ENCODE data around the gene MYRIP.

The MYRIP gene

DNA sequence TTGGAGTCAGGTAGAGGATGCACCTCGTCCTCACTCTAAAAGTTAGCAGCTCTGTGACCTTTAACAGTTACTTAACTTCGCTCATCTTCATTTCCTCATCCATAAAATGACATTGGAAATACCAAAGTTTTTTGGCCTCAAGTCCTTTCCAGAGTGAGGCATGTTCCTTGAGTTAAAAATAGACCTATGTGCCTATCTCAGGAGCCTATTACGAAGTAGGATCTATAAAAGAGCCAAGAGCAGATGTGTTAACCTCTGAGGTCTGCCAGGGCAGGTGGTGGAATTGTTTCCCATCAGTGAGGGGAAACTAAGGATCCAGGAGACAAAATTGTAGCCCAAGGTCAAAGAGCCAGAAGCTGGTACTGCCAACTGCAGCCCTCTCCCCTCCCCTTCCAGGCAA lies 379.7 kb downstream of the MYRIP start:
- no peak for DNase-seq (ENCODE audit: low read depth in 2 of 2)

DNA sequence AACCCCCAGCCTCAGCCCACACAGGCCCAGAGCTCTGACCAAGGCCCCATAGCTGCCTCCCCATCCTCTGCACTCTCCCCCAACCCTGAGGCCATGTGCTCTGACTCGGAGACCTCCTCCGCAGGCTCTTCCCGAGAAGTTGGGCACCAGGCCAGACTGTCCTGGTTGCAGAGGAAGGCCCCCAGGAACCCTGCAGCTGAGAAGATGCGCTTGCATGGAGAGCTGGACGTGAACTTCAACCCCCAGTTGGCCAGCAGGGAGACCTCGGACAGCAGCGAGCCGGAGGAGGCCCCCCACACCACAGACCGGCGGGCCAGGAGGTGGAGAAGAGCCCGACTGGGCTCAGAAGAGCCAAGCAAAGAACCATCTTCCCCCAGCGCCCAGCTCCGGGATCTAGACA lies 380.6 kb downstream of the MYRIP start:
- no peak for DNase-seq (ENCODE audit: low read depth in 2 of 2)

- DNase-seq (ENCODE audit: low read depth in 2 of 2) = no peak
These were observed 381.8 kb downstream of the MYRIP start for GRCh38 chr3:40191251-40191650.

GRCh38 chr3:40191850-40192448 lies 382.5 kb downstream of the MYRIP start:
- peak; percentile 26 to 52 for DNase-seq (ENCODE audit: low read depth in 2 of 2)

DNA sequence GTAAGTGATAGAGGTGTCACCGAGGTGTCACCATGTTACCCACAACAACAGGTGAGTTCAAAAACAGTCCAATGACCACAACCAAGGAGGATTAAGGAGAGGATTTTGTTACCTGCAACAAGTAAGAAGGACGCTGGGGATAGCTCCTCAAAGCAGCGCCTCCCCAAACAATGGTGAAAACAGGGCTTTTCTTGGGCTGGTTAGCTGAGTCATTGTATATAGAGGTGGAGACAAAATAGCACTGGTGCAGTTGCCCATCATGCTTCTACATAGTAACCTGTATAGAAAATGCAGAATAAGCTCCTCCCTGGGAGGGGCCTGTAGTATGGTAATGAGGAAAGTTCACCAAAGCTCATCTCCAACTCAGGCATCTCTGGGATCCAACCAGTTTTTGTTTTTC lies 383.2 kb downstream of the MYRIP start:
- DNase-seq (ENCODE audit: low read depth in 2 of 2) = no peak

GRCh38 chr3:40196966-40197365 lies 387.6 kb downstream of the MYRIP start:
- no peak for DNase-seq (ENCODE audit: low read depth in 2 of 2)

DNA sequence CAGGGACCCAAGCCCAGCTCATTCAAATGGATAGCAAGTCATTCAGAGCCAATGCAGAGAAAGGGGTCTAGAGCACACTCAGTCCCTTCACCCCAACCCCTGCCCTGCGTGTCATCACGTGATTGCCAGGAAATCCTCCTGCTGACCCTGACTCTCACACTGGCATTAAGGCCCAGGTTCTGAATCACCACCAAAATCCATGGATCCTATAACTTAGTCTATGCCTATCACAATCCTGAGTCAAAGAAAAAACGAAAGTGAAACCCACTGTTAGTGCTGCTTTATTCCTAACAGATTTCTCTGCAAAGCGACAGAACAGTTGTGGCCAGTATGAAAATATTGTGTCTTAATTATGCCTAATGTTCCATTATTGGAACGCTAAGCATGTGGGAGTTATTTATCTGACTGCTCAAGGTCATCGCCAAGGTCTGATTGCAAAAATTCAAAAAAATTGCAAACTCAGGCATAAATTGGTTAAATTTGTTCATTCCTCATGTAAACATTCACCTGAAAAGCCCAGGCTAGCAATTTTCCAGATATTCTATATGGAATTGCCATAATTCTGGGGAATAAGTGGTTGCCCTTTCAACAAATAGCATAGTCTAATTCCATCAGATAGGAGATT lies 391.4 kb downstream of the MYRIP start:
- DNase-seq (ENCODE audit: low read depth in 2 of 2) = no peak

- no peak for DNase-seq (ENCODE audit: low read depth in 2 of 2)
These were observed 392.4 kb downstream of the MYRIP start for GRCh38 chr3:40201770-40202169.

- no peak for DNase-seq (ENCODE audit: low read depth in 2 of 2)
These were observed 397.1 kb downstream of the MYRIP start for GRCh38 chr3:40206522-40206921.

GRCh38 chr3:40207796-40208195 lies 398.4 kb downstream of the MYRIP start:
- no peak for DNase-seq (ENCODE audit: low read depth in 2 of 2)

GRCh38 chr3:40208251-40208650 lies 398.8 kb downstream of the MYRIP start:
- no peak for DNase-seq (ENCODE audit: low read depth in 2 of 2)

- DNase-seq (ENCODE audit: low read depth in 2 of 2) = no peak
These were observed 402.2 kb downstream of the MYRIP start for GRCh38 chr3:40211579-40211978.

GRCh38 chr3:40213556-40213955 lies 404.1 kb downstream of the MYRIP start:
- no peak for DNase-seq (ENCODE audit: low read depth in 2 of 2)

DNA sequence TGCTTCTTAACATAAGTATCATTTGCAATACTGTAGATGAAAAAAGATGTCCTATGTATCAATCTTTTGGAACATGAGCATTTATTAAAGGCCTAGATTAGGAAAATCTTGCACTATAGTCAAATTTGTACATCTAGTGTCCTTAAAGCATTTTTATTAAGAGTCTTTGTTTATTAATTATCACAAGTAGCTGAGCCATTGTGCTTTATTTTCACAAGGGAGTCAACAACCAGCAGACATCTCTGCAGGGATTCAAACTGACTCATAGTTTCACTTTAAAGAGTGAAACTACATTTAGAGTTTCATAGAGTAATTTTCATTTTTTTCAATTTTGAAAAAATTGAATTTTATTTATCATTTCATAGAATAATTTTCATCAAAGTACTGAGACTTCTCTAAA lies 405.6 kb downstream of the MYRIP start:
- no peak for DNase-seq (ENCODE audit: low read depth in 2 of 2)

DNA sequence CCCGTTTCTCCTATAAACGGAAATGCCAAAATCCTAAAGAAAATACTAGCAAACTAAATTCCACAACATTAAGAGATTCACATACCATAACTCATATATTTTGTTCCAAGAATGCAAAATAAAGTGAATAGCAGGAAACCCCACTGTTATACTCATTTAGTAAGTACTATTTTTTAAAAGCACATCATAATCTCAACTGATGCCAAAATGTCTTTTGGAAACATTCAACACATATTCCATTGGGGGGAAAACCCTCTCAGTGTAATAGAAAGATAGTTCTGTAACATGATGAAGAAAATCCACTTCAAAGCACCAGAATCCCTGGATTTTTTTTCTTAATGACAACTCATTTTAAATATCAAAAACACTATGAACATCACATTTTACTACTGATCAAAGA lies 407.1 kb downstream of the MYRIP start:
- no peak for DNase-seq (ENCODE audit: low read depth in 2 of 2)

DNA sequence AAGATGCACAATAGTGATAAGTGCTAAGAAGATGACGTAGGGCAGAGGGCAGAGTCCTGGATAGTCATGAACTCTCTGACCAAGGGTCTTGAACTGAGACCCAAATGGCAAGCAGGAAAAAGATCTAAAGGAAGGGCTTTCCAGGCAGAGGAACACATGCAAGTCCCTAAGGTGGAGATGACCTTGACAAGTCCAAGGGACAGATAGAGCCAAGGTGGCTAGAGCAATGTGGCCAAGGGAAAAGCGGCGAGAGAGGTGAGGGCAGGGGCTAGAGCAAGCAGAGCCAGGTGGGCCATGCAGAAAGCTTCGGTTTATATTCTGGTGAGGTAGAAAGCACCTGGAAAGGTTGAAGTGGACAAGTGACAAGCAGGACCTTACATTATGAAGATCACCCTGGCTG lies 414.4 kb downstream of the MYRIP start:
- DNase-seq (ENCODE audit: low read depth in 2 of 2) = no peak

DNA sequence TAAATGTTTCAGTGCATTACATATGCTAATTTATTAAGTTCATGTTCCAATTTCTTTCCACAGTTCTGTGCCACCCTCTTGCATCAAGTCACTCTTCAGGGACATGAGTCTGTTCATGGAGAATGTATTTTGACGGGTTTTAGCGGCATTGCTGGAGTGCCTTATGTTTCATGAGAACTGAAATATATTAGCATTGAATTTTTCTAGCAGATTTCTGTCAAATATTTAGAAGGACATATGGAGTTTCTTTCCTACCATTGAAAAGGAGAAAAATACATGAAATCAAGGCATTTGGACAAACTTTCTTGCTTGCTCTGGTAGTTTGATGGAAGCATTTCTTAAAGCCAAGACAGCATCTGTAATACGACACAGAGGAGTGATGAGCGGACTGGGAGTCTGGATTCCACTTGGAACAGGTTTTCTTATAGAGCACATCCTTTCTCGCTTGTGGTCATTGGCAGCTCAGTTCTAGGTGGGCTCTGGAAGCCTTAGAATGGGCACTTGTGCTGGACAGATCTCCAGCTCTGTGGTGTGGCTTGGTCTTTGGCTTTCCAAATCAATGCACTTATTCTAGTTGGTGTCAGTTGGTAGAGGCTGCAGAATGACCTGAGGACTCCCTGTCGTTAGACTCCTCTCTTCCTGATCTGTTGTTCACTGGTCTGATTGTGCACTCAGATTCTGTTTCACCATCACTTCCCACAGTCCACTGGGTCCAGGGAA lies 415.5 kb downstream of the MYRIP start:
- no peak for DNase-seq (ENCODE audit: low read depth in 2 of 2)

DNA sequence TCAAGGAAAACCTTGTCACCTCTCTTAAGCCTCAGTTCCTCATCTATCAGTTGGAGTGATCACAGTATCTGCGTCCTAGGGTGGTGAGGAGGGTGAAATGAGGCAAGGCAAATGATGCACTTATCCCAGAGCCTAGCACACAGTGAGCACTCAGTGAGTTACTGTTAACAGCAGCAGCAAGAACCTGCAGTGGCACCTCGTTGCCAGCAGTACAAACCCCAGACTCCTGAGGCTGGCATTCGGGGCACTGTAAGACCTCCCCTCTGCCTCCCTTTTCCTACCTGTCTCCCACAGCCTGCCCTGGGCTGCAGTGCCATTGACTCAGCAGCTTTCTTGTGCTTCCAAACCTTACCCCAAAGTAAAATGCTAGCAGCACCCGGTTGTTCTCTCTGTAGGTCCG lies 417.2 kb downstream of the MYRIP start:
- no peak for DNase-seq (ENCODE audit: low read depth in 2 of 2)

GRCh38 chr3:40228792-40229350 lies 419.5 kb downstream of the MYRIP start:
- DNase-seq (ENCODE audit: low read depth in 2 of 2) = no peak

- no peak for DNase-seq (ENCODE audit: low read depth in 2 of 2)
These were observed 420.0 kb downstream of the MYRIP start for GRCh38 chr3:40229386-40229785.

GRCh38 chr3:40229963-40230362 lies 420.6 kb downstream of the MYRIP start:
- DNase-seq (ENCODE audit: low read depth in 2 of 2) = no peak

- no peak for DNase-seq (ENCODE audit: low read depth in 2 of 2)
These were observed 421.0 kb downstream of the MYRIP start for GRCh38 chr3:40230382-40230781.

- no peak for DNase-seq (ENCODE audit: low read depth in 2 of 2)
These were observed 423.2 kb downstream of the MYRIP start for GRCh38 chr3:40232626-40233025.

Data from stimulated activated CD4-positive, alpha-beta T cell treated with anti-CD3 and anti-CD28 coated beads, Interleukin-12 subunit alpha, Interleukin-12 subunit beta, amount 100 ng/mL, for 24 hours (primary cell).